Stimulated activated CD4-positive, alpha-beta T cell treated with anti-CD3 and anti-CD28 coated beads, Interleukin-15, amount 100 ng/mL, for 1 hour (primary cell): ENCODE data around the gene HMGXB3.

Experiments used
- DNase-seq, 2 donors: peaks; one replicate each; pipeline ENCODE4 v3.0.0-alpha.2; 2020; ENCODE audit warnings: low read depth in 1 of 2, low spot score in 1 of 2

Gene HMGXB3

DNA sequence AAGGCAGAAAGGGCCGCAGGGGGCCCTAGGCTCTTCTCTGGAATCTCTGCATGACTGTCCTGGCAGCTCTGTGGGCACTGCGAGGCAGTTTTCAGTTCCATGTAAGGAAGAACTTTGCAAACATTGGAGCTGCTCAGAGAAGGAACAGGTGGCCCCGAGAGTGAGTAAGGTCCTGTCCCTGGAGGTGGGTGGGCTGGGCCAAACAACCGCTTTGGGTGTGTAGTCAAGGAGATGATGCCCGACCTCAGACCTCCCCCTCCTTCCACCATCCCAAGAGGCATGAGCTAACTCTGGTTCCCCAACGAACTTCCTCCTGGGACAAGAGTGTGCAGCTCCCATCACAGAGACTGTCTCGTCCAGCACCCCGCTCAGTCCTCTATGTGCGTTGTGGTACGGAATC, 65.3 kb downstream of the HMGXB3 start:
- no peak for DNase-seq

DNA sequence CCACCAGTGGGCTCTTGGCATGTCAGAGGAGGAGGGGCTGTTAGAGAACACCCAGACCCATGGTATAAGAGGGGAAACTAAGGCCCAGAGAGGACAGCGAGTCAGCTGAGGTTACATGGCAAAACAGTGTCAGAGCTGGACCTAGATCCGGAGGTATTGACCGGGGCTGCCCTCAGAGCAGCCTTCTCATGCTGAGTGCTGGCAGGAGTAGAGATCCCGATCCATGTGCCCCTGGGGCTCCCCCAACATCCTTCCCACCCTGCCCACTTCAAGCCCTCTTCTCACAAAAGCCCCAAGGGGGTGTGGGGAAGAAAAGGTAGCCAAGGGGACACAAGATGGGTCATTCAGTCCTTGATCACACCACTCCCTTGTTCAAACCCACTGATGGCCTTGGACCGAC, 65.9 kb downstream of the HMGXB3 start:
- no peak for DNase-seq

DNA sequence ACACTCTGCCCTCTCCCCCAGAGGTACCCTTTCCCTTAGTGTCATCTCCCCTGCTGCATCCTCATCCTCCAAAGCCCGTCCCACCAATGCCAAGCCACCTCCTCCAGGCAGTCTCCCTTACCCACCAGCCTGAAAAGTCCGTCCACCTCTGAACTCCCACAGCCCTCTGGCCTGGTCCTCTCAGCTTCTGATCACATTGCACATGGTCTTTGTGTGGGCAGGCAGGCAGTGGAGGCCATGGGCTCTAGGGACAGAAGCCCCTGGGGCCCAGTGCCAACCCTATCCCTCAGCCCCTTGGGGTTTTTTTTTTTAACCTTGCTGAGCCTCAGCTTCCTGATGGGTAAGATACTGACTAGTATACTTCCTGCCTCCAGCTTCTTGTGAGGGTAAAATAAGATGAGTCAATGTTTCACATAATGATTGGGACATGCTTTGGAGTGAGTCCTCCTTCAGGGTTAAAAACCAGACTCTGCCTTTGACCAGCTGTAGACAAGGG, 66.4 kb downstream of the HMGXB3 start:
- no peak for DNase-seq

DNA sequence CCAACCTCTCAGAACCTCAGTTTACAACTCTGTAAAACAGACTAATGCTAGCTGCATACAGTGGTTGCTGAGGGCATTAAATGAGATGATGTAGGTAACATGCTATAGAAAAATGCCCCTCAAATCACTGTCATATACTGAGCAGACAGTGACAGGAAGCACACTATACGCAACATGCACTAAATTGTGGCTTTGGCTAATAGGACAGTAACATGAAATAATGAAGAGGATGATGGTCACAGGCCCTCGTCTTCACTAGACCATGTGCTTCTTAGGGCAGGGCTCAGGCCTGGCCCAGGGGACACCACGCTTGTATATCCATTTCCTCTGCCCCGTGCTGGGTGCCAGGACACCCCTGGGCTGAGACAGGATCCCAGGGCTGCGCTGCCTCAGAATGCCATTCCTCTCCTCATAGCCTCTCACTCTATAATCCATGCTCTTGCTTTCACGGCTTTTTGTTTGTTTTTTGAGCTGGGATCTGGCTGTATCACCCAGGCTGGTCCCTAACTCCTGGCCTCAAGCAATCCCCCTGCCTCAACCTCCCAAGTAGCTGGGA, 66.9 kb downstream of the HMGXB3 start:
- DNase-seq = no peak

DNA sequence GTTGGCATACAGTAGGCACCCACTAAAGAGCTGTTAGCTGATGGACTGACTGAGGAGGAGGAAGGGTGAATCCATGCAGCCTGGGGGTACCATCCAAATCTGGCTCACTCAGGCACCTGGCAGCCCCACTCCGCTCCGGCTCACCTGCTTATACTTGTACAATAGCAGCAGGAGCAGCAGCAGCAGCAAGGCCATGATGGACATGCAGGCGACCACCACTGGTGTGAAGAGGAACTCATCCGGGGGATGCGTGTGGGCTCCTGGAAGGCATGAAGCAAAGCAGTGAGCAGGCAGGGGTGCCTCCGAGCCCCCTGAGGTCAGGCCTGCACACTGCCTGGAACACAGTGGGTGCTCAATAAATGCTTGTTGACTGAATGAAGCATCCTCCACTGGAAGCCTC, 67.5 kb downstream of the HMGXB3 start:
- no peak for DNase-seq

DNA sequence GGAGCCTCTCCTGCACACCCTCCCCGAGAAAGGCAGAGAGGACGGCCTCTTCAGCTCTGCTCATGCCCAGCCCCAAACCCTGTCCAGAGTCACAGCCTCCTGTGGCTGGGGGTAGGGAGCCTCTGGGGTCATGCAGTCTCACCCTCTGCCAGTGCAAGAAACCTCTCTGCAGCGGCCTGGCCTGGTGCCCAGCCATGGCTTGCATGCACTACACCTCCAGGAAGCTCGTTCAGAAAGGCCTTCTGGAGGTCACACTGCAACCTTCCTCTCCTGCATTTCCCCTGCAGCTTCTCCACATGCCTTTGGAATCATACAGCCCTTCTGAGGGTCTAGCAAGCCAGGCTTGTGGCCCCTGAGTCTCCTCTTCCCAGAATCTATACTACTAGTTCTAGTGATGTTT, 67.9 kb downstream of the HMGXB3 start:
- DNase-seq = no peak

DNA sequence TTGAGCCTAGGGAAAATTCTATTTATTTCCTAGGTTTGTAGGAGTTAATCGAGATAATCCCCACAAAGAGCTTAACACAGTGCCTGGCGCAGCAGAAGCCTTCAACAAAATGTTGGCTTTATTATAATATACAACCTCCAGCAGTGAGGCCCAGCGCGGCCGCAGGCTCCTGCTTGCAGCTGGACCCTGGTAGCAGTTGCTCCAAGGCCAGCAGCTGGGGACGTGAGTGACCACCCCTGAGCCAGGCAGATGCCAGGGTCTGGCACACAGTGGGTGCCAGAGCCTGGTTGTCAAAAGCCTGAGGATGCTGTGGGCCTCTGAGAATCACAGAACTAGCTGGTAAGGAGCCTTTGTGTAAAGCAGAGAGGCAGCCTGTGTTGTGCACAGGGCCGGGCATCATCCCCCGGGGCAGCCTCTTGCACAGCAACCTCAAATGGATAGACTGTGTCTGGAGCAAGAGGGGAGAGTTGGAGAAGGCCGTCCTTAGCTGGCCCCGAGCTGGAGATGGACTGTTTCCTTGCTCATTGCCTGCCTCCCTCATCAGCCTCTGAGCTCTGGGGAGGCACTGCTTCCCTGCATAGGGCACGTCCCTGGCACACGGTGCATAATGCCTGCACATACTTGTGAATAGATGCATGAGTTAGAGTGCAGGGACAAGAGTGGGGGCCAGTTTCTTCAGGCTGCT, 68.6 kb downstream of the HMGXB3 start:
- DNase-seq = no peak

DNA sequence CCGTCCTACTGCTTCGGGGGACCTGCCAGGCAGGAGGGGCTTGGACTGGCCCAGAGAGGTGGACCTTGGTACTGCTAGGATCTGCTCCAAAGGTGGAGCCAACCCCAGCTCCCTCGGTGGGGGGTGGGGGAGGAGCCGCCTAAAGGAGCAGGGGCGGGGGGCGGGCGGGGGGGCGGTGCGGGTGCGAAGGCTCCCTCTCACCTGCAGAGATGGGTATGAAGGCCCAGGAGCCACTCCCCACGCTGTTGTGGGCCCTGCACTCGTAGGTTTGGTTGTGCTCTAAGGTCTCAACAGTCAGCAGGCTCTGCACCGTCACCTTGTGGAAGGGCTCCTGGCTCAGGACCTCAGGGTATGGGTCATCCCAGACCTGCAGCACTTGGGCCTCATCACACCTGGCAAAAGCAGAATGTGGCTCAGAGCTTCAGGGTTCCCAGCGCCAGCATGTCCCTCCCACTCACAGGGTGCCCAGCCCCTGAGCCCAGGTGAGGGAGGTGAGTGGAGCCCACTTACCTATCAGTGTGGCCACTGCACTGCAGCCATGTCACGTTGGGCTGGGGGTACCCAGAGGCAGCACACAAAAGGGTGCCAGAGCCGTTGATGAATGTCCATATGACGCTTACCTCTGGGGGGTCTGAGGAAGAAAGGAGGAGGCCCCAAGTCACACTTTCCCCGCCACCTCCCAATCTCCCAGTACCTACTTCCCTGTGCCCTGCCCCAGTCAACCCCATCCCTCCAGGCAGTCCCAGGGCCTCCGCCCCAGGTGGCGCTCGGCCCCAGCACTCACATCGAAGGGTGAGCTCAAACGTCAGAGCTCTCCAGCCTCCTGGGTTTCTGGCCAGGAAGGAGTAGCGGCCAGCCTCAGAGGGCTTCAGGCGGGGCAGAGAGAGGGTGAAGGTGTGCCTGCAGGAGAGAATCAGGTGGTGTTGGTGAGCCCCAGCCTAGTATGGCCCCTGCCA, 69.4 kb downstream of the HMGXB3 start:
- no peak for DNase-seq

DNA sequence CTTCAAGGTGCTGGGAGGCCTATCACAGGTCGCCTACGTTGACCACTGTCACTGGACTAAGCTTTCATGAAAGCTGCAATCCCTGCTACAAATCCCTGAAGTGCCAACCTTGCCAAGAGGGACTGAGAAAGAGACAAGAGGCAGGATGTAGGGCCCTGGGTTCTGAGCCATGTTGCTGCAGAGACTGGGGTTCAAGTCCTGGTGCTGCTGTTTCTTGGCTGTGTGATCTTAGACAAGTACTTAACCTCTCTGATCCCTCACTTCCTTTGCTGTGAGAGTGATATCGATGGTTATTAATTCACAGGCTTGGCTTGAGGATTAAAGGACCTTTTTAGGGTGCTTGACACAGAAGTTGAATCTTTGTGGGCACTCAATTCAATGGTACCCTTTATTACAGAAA, 70.3 kb downstream of the HMGXB3 start:
- no peak for DNase-seq

DNA sequence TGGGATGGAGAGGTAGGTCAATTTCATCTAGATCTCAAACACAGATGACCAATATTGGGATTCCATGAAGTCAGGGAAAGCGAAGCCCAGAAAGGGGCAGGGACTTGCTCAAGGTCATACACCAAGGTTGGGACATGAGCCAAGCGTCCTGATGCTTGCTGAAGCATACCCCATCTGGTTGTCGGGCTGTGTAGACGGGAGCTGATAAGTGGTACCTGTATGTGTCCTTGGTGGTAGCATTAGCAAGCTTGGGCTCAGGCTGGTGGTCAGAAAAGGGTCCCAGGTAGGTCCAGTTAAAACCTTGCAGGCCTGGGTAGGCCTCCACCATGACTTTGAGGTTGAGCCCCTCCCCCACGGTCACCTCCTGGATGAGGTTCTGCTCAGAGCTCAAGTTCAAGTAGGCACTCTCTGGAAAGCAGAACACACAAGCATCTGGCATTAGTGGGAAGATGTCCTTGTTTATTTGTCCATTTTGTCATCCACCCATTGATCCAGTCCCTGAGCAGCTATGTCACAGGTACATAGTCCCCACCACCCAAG, 72.6 kb downstream of the HMGXB3 start:
- DNase-seq = no peak

DNA sequence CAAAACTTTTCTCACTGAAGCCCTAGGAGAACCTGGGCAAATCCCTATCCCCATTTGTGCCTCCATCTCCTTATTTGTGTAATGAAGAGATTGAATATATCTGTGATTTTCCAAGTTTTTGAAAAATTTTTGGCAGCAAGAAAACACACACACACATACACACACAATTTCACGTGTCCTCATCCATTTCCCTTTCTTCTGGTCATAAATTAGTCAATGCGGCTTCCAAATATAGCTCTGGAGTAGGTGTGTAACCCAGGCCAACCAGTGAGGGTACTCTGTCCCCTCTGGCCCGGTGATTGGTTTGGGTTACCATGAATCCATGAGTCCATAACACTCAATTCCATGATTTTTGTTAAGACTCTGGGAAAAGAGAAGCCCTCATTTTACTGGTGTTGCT, 73.1 kb downstream of the HMGXB3 start:
- DNase-seq = no peak

DNA sequence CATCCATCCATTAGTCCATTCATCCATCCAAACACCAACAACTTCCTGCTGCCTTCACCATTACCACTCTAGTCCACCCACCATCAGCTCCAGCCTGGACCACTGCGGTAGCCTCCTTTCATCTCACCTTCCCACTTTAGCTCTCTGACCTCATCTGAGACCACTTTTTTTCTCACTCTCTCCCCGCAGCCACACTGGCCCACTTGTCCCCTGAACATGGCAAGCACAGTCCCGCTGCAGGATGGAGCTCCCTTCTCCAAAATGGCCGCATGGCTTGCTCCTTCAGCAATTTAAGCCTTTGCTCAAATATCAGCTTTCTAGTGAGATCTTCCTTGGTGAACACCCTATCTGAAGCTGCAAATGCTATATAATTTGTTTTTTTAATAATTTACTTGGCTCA, 74.7 kb downstream of the HMGXB3 start:
- DNase-seq = no peak

DNA sequence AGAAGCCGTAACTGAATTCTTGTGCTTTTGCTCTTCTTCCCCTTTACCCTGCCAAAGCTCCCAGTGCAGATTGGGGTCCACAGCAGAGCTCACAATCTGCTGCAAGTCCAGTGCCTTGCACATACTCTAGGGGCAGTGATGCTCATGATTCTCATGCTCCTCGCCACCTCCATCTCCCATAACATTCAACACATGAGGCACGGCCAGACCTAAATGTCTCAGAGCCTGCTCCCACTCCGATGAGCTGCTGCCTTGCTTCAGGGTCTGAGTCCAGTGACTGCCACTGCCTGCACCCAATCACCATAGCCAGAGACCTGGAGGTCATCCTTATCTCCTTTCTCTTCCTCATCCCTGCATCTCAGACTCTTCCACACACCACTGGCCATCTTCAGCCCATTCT, 75.3 kb downstream of the HMGXB3 start:
- no peak for DNase-seq

DNA sequence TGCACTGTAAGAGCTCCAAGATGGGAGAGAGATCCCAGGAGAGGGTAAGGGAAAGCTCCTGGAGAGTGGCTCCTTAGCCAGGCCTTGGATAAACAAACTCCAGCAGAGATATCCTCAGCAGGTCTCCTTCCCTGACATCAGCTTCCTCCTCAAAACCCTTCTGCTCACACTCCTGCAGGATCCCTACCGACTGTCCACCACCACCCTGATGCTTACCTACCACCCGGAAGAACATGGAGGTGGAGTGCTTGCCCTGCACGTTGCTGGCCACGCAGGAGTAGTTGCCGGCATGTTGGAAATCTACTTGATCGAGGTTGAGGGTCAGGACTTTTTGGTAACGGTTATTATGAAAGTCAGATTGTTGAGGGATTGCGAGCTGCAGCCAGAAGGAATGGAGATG, 76.5 kb downstream of the HMGXB3 start:
- no peak for DNase-seq

DNA sequence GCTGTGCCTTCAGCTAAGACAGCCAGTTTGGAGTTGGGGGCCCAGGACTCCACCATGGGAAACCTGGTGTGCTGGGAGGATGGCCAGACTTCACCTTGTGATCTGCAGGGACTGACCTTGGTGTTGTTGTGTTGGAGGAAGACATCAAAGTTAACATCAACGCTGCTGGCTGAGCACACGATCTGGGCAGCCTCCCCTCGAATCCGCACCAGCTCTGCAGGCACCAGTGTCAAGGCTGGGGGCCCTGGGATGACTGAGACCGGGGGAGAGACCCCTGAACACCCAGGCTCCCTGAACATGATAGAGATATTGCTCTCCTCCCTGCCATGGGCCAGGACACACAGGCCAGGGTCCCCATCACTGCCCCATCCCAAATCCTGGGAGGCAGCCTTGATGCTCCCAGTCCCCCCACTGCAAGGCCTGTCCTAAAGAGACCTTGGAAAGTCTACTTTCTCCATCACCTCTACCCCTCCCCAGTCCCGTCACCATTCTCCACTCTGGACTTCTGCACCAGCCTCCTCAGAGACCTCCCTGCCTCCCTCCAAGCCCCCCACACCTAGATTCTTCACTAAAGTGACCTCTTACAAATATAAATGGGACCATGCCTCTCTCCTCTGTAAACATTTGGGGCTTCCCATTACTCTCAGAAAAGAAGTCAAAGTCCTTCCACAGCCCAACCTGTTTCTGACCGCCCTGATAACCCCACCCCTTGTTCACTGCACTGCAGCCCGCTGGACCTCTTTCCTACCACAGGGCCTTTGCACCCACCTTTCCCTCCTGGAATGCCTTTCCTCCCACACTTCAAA, 77.7 kb downstream of the HMGXB3 start:
- no peak for DNase-seq

DNA sequence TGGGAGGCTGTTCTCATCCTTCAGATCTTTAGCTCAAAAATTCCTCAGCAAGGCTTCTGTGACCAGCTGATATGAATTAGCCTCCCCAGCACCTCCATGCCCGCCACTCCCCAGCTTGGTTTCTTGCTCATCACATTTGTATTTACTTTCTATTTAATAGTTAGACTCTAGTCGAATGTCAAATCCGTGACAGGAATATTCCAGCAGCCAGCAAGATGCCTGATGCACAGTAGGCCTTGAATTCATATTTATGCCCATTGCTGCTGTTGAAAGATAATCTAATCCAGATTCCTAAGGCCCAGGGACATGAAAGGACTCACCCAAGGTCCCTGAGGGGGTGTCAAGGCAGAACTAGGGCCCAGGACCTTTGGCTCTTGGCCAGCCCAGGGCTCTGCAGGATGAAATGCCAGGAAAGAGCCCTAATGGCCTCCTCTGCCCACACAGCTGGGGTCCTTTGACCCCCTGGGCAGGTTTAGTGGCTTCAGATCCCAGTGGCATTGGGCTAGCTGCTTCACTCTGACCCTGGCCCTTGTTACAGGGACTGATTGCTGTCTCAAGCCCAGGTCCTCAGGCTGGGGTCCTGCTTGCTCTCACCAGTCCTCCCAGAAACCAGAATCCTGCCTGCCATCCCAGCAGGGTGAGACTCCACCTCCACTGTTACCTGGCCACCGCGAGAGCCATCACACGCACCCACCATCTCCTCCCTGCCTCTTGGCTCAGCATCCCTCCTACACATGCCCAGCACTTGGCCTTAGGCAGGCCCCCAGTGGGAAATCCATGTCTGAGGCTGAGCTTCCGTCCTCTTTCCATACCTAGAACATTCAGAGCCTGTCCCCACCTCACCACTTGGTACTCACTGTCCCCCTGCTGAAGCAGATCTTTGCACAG, 78.5 kb downstream of the HMGXB3 start:
- no peak for DNase-seq

DNA sequence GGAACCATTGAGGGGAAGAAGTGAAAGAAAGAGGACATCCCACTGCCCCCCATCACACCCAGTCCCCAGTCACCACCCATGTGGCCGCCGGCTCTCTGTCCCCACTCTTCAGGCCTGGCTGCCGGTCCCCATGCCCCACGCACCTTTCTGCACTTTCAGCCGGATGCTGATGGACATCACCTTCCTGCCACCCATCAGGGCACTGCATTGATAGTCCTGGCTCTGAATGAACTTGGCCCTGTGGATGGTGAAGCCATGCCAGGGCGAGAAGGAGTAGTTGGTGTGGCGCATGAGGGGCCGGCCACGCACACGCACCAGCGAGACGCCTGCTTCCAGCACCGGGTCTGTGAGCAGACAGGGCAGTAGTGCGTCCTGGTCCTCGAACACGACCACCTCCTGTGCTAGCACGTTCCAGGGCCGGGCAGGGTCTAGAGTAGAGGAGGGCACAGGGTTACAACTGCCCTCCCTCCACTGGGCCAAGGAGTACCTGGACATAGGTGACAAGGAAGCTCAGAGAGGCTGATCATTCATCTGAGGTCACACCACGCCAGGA, 79.4 kb downstream of the HMGXB3 start:
- DNase-seq = no peak

DNA sequence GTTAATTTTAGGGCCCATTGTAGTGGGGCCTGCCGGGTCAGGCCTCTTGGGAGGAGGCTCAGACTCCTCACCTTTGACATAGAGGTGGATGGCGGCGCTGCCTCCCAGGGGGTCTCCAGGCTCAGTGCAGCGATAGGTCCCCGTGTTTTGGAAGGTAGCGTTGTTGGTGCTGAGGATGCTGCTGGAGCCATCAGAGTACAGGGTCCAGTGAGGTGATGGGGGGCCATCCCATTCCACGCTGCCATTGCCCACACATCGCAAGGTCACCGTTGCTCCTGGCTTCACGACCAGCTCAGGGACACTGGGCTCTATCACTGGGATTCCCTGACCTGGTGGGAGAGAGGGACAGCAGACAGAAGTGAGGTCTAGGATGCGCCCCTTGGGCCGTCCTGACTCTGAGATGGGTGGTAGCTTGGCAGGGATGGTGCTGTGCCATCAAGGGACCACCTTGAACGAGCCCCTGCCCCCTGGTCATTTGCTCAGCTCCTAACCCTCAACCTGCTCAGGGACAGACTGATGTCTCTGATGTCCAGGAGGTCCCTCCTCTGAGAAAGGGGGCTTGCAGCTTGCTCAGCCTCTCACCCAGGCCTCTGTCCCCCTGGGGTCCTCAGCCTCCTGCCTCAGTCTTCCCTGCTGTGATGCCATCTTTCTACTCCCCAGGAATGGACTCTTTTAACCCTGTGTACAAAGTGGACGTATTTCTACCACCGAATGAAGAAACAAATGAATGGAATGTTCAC, 80.3 kb downstream of the HMGXB3 start:
- no peak for DNase-seq
